Vagina (tissue), 2 donors: Measurements from ENCODE around the gene PTPRN2. TPM values are rescaled to one million over a fixed set of nuclear protein-coding genes. Genes with fewer than 3 reads are reported as not detected.

Source experiments
- DNase-seq, 2 donors: peaks; one replicate each; pipeline ENCODE4 v3.0.0-alpha.2; 2017; ENCODE audit errors: extremely low spot score in 2 of 2
- H3K27ac ChIP-seq: fragments of 200-600 bp; sonication (generic); one replicate; pipeline ENCODE4 v1.5.1; 2019
- H3K27me3 ChIP-seq: fragments of 200-600 bp; sonication (generic); one replicate; pipeline ENCODE4 v1.5.1; 2019
- H3K36me3 ChIP-seq, 2 donors: fragments of 200-600 bp; sonication (generic); one replicate each; pipeline ENCODE4 v1.5.1; 2017 to 2019
- H3K4me1 ChIP-seq: fragments of 200-600 bp; sonication (generic); one replicate; pipeline ENCODE4 v1.5.1; 2019
- H3K4me3 ChIP-seq, 2 donors: fragments of 200-600 bp; sonication (generic); 1 replicate in 1 of 2; 2 replicates in 1 of 2; pipeline ENCODE4 v1.5.1; 2016 to 2019
- H3K9me3 ChIP-seq: fragments of 200-600 bp; sonication (generic); one replicate; pipeline ENCODE4 v1.5.1; 2019
- POLR2A ChIP-seq, 2 donors: fragments of 450-650 bp; IDR thresholded peaks; one replicate each; pipeline ENCODE4 v1.6.1; 2017; ENCODE audit warnings: antibody characterized with exemption in 2 of 2, mild to moderate bottlenecking in 2 of 2, moderate library complexity in 2 of 2
- POLR2AphosphoS5 ChIP-seq, 2 donors: sonication (generic); formaldehyde crosslinking; IDR thresholded peaks; one replicate each; pipeline ENCODE4 v1.9.0; 2017; ENCODE audit warnings: antibody characterized with exemption in 2 of 2, mild to moderate bottlenecking in 2 of 2, low read depth in 1 of 2; ENCODE audit not compliant: insufficient read depth in 1 of 2
- intact Hi-C: fragments of 100-400 bp; cut with DNase I; formaldehyde crosslinking; loops from one replicate; pipeline ENCODE4 v1.15.1; 2023
- total RNA-seq: library from RNA; depleted of rRNA; stranded (reverse); fragments of >200 nt; gene quantifications from one replicate; pipeline ENCODE4 v1.2.3, GENCODE V29; 2016
- TF ChIP-seq, protein P1 (sequence below), 3 experiments: fragments of 450-650 bp in 2 of 3; fragments of 200-600 bp in 1 of 3; sonication (generic) in 1 of 3; IDR thresholded peaks; one replicate each; pipeline ENCODE4 v1.5.1; 2017 to 2019; ENCODE audit warnings: antibody characterized with exemption in 3 of 3, mild to moderate bottlenecking in 2 of 3, moderate library complexity in 2 of 3

The PTPRN2 gene
- total RNA-seq, 1 donor from 2014 or later = 7.4 TPM

DNA sequence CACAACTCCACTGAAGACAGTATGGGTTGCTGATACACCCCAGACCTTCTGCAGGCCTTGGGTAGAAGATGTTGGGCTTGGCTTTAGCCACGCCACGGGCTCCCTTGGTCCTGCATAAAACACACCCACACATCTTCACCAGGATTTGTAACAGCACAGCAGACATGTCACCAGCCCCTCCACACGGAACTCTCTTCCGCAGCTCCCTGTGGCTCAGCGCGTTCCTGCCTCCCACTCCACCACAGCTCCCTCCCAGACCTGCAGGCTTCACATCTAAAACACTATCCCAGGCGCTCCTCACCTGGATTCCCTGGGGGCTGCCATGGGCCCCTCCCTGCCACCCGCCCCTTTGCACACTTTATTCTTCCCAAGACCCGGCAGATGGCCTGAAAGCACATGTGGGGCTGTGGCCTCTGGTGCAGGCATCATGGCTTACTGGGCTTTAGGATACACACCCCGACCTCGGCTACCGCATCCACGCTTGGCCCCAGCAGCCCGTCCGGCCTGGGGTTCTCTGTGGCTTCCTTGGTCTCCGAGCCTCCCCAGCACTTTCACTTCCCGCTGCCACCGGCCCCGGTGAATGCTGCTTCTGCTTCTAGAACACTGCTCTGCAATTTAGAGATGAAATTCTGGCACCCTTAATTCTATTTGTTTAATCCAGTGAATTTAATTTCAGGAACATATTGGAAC is 818.0 kb downstream of the PTPRN2 start:
- no peaks in the 10 kb centered on the region for H3K27me3 ChIP-seq
- DNase-seq = no peak

DNA sequence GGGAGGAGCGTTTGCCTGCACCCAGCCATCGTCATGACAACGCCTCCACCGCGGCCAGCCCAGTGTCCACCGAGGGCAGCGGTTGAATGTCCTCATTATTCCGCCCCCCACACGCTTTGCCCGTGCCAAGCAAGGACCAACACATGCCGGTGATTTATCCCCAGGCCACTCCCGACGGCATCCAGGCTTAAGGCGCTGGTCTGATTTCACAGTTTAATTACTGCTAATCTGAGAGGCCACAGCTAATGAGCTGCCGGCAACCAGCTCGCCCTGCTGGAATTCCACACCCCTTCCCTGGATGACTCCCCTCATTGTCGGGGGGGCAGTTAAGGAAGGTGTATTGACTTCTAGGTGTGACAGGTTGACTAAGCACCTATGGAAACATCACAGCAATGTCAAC is 818.5 kb downstream of the PTPRN2 start:
- intact Hi-C loops = no loop called here
- H3K9me3 ChIP-seq = no peaks in the 10 kb centered on the region
- H3K27me3 ChIP-seq = no peaks in the 10 kb centered on the region
- no peak for DNase-seq
- no peak for TF ChIP-seq POLR2AphosphoS5 (IDR thresholded peaks at IDR 0.05; ENCODE audit: insufficient read depth in 1 of 2, low read depth in 1 of 2)
- TF ChIP-seq POLR2A (IDR thresholded peaks at IDR 0.05) = no peak
- TF ChIP-seq, protein P1, sequence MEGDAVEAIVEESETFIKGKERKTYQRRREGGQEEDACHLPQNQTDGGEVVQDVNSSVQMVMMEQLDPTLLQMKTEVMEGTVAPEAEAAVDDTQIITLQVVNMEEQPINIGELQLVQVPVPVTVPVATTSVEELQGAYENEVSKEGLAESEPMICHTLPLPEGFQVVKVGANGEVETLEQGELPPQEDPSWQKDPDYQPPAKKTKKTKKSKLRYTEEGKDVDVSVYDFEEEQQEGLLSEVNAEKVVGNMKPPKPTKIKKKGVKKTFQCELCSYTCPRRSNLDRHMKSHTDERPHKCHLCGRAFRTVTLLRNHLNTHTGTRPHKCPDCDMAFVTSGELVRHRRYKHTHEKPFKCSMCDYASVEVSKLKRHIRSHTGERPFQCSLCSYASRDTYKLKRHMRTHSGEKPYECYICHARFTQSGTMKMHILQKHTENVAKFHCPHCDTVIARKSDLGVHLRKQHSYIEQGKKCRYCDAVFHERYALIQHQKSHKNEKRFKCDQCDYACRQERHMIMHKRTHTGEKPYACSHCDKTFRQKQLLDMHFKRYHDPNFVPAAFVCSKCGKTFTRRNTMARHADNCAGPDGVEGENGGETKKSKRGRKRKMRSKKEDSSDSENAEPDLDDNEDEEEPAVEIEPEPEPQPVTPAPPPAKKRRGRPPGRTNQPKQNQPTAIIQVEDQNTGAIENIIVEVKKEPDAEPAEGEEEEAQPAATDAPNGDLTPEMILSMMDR (IDR thresholded peaks at IDR 0.05) = no peak
- no peaks in the 10 kb centered on the region for H3K36me3 ChIP-seq
- H3K27ac ChIP-seq = no peak overlapping the region
- H3K4me3 ChIP-seq = no peak overlapping the region
- H3K4me1 ChIP-seq = no peaks in the 10 kb centered on the region

More for the DNA sequence above, 818.0 kb downstream of the PTPRN2 start:
- intact Hi-C loops = no loop called here
- H3K9me3 ChIP-seq = no peaks in the 10 kb centered on the region
- no peak overlapping the region for H3K4me3 ChIP-seq
- no peaks in the 10 kb centered on the region for H3K4me1 ChIP-seq
- TF ChIP-seq POLR2A (IDR thresholded peaks at IDR 0.05) = no peak
- TF ChIP-seq POLR2AphosphoS5 (IDR thresholded peaks at IDR 0.05; ENCODE audit: insufficient read depth in 1 of 2, low read depth in 1 of 2) = no peak
- TF ChIP-seq, protein P1 (IDR thresholded peaks at IDR 0.05) = no peak
- no peak overlapping the region for H3K27ac ChIP-seq
- H3K36me3 ChIP-seq = no peaks in the 10 kb centered on the region

DNA sequence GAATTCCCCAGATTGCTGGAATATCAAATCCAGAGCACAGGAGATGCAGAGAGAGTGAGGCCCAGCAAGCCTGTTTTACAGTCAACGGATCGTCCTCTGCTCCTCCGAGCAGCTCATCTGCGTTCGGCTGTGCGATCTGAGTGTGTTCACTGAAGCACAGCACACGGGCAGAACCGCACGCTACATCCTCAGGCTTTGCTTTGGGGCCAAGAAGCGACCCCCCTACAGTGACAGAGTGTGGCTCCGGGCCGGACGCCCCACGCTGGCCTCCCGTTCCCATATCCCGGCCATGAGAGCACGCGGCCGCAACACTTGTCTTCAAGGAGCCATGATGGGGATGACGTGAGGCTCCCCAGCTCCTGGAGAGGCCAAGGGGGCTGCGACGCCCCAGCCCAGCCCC is 819.4 kb downstream of the PTPRN2 start:
- H3K4me1 ChIP-seq = no peaks in the 10 kb centered on the region
- intact Hi-C loops = no loop called here
- TF ChIP-seq POLR2AphosphoS5 (IDR thresholded peaks at IDR 0.05; ENCODE audit: insufficient read depth in 1 of 2, low read depth in 1 of 2) (no peak), POLR2A (IDR thresholded peaks at IDR 0.05) (no peak)
- TF ChIP-seq, protein P1 (IDR thresholded peaks at IDR 0.05) = no peak

DNA sequence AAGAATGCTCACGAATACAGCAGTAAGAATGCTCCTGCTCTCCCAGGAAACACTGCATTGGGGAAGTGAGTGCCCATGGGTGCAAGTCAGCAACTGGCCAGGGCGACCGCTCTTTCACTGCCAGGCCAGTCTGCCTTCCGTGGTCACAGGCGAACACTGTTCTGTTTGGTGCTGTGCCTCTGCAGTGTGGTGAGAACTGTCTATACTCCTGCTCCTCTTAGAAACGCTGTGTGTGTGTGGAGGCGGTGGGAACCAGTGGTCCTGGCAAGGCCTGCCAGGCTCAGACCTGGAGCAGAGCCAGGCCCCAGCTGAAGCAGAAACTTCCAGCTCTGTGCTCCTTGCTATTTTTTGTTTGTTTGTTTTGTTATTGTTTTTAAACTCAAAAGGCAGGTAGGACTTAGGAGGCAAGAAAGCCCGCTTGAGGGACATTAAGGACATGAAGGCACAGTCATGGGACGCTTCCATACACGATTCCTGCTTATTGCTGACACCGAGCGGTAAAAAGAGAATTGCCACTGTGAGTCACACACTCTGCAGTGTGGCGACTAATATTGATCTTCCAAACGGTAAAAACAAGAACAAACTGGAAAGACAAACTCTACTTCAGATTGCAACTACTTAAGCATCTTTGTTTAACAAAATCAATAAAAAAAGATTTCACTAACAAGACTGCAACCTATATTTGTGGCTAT is 820.0 kb downstream of the PTPRN2 start:
- no peaks in the 10 kb centered on the region for H3K9me3 ChIP-seq
- no peak overlapping the region for H3K4me3 ChIP-seq
- no peaks in the 10 kb centered on the region for H3K36me3 ChIP-seq
- TF ChIP-seq, protein P1 (IDR thresholded peaks at IDR 0.05) = no peak
- TF ChIP-seq POLR2AphosphoS5 (IDR thresholded peaks at IDR 0.05; ENCODE audit: insufficient read depth in 1 of 2, low read depth in 1 of 2) = no peak
- TF ChIP-seq POLR2A (IDR thresholded peaks at IDR 0.05) = no peak
- no peak overlapping the region for H3K27ac ChIP-seq
- intact Hi-C loops = no loop called here
- H3K27me3 ChIP-seq = no peaks in the 10 kb centered on the region
- no peaks in the 10 kb centered on the region for H3K4me1 ChIP-seq
- no peak for DNase-seq

More for the DNA sequence above, 819.4 kb downstream of the PTPRN2 start:
- H3K4me3 ChIP-seq = no peak overlapping the region
- H3K9me3 ChIP-seq = no peaks in the 10 kb centered on the region
- no peaks in the 10 kb centered on the region for H3K36me3 ChIP-seq
- H3K27me3 ChIP-seq = no peaks in the 10 kb centered on the region
- no peak for DNase-seq
- no peak overlapping the region for H3K27ac ChIP-seq

DNA sequence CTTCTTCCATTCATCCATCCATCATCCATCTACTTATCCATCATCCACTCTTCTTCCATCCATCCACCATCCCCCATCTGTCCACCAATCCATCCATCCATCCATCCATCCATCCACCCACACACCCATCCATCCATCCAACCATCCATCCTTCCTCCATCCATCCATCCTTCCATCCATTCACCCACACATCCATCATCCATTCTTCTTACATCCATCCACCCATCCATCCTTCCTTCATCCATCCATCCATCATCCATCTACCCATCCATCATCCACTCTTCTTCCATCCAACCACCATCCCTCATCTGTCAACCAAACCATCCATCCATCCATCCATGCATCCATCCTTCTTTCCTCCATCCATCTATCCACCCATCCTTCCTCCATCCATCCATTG is 821.5 kb downstream of the PTPRN2 start:
- no peaks in the 10 kb centered on the region for H3K36me3 ChIP-seq
- no peaks in the 10 kb centered on the region for H3K27me3 ChIP-seq
- no peak overlapping the region for H3K27ac ChIP-seq
- no peaks in the 10 kb centered on the region for H3K9me3 ChIP-seq
- no peak overlapping the region for H3K4me3 ChIP-seq
- intact Hi-C loops = no loop called here
- no peak for TF ChIP-seq POLR2AphosphoS5 (IDR thresholded peaks at IDR 0.05; ENCODE audit: insufficient read depth in 1 of 2, low read depth in 1 of 2)
- no peaks in the 10 kb centered on the region for H3K4me1 ChIP-seq
- DNase-seq = no peak
